Pancreas (tissue), 10 donors: Measurements from ENCODE around the gene PPP6C. TPM values are rescaled to one million over a fixed set of nuclear protein-coding genes. Genes with fewer than 3 reads are reported as not detected.
"Not testable (repeated sequence)": the region's sequence is repeated elsewhere in the genome, so short reads cannot be mapped to it uniquely, and the experiment has no call there.

Experiments used
- ATAC-seq, 4 donors: fragments of 200-7000 bp; cut with Tn5 transposase; one replicate each; pipeline versions ENCODE4 v1.8.0 to v1.9.1; 2020; ENCODE audit warnings: mild to moderate bottlenecking in 4 of 4, moderate library complexity in 4 of 4
- DNase-seq, 6 donors: peaks; one replicate each; pipeline ENCODE4 v3.0.0-alpha.2; 2020
- FAIRE-seq: peaks from 2 replicates; lab custom pipeline; 2012; peaks lifted over from hg19 to GRCh38; lab: Jason Lieb, UNC
- H3K27ac ChIP-seq, 4 donors: fragments of 200-600 bp; sonication (generic); 1 replicate in 3 of 4; 2 replicates in 1 of 4; pipeline versions ENCODE4 v1.5.0 to v1.8.0; 2020
- H3K27me3 ChIP-seq, 4 donors: fragments of 200-600 bp; one replicate each; pipeline ENCODE4 v1.8.0; 2021
- H3K36me3 ChIP-seq, 3 donors: fragments of 200-600 bp; sonication (generic) in 1 of 3; one replicate each; pipeline versions ENCODE4 v1.5.0 to v1.8.0; 2020 to 2021
- H3K4me1 ChIP-seq, 3 donors: fragments of 200-600 bp; one replicate each; pipeline ENCODE4 v1.8.0; 2021
- H3K4me3 ChIP-seq, 4 donors: fragments of 200-600 bp; sonication (generic) in 2 of 4; one replicate each; pipeline versions ENCODE4 v1.5.0 to v1.8.0; 2020 to 2021
- H3K9me3 ChIP-seq, 4 donors: fragments of 200-600 bp; one replicate each; pipeline ENCODE4 v1.8.0; 2021
- CTCF ChIP-seq, 4 donors: fragments of 200-600 bp; sonication (generic) in 3 of 4; IDR thresholded peaks; one replicate each; pipeline versions ENCODE4 v1.5.0 to v1.8.0; 2021; ENCODE audit warnings: antibody characterized with exemption in 4 of 4
- WGBS, 2 donors: extraction: QIAGEN DNeasy Blood & Tissue Kit; methylation state at CpG; one replicate each; pipeline ENCODE4 v1.1.7; 2013; 5-methylcytosine and 5-hydroxymethylcytosine counted together
- intact Hi-C, 3 donors: fragments of 100-400 bp; cut with DNase I; formaldehyde crosslinking; loops; one replicate each; pipeline versions ENCODE4 v1.11.1 to v1.14.2; 2022
- polyA plus RNA-seq, 2 donors: library from polyadenylated mRNA; stranded (reverse); fragments of 200-250 nt; gene quantifications; one replicate each; pipeline ENCODE4 v1.2.3, GENCODE V29; 2013
- total RNA-seq, 6 donors: library from RNA; stranded (reverse); fragmentation: NEBNext Ultra II Directional in 4 of 6; extraction: Animal tissue kit (Norgen Biotek cat#: 25700) in 4 of 6; gene quantifications; one replicate each; pipeline versions ENCODE4 v1.2.1 to v1.2.4, GENCODE V29; 2021 to 2023
- donor health status: healthy with polysubstance abuse.
- donor health status: DM: no; HTN: no; CAD: no; lungs with moderate emphysema.
- donor health status: DM: no; HTN: no; CAD: no.
- donor health status: control.
- donor health status: control.
- donor health status: Bipolar disorder and iron deficiency.
- donor health status: DM: yes; HTN: yes; CAD: no.
- donor health status: DM: no; HTN: no; CAD: no.
- donor health status: DM: no; HTN: no; CAD: no.
- donor health status: DM: yes; HTN: yes; CAD: no.

The PPP6C gene
- total and polyA plus RNA-seq, 8 donors, result 9.4 to 26.7 (median 21.9) TPM

- DNase-seq (no peak), ATAC-seq (no peak), FAIRE-seq (no peak)
- intact Hi-C loops, result loop anchor here in 1 of 3 donors (10.0 kb wide), 1 partner anchor 59 kb away; the partner anchor contains the start of gene PPP6C
- Histone ChIP-seq H3K27ac (no peak overlapping the region), H3K4me3 (no peak overlapping the region), H3K36me3 (no peaks in the 10 kb centered on the region), H3K27me3 (no peaks in the 10 kb centered on the region), H3K9me3 (no peaks in the 10 kb centered on the region), H3K4me1 (no peaks in the 10 kb centered on the region)
- 85 to 98% methylated on average over 7 of the region's 7 CpGs for WGBS, 2 donors
- TF ChIP-seq CTCF (IDR thresholded peaks at IDR 0.05), result no peak
Measured at GRCh38 chr9:125125523-125125922, 64.1 kb downstream of the PPP6C start.

- no peak for FAIRE-seq
- ATAC-seq, result no peak
- Histone ChIP-seq H3K36me3 (no peaks in the 10 kb centered on the region), H3K27me3 (no peaks in the 10 kb centered on the region), H3K27ac (no peak overlapping the region), H3K4me1 (no peaks in the 10 kb centered on the region), H3K4me3 (no peak overlapping the region), H3K9me3 (no peaks in the 10 kb centered on the region)
- intact Hi-C loops, result loop anchor here in 1 of 3 donors (10.0 kb wide), 1 partner anchor 64 kb away; the partner anchor contains the start of gene PPP6C
- no peak for TF ChIP-seq CTCF (IDR thresholded peaks at IDR 0.05)
- 85 to 87% methylated on average over 2 of the region's 2 CpGs for WGBS, 2 donors
- no peak for DNase-seq
Measured at GRCh38 chr9:125121146-125121545, 68.5 kb downstream of the PPP6C start.

- no peaks in the 10 kb centered on the region for H3K4me1 ChIP-seq
- FAIRE-seq (no peak), ATAC-seq (no peak), DNase-seq (no peak)
- no peaks in the 10 kb centered on the region for H3K27me3 ChIP-seq
- TF ChIP-seq CTCF (IDR thresholded peaks at IDR 0.05), result no peak
- H3K4me3 ChIP-seq, result no peak overlapping the region
- intact Hi-C loops, result loop anchor here in 1 of 3 donors (10.0 kb wide), 1 partner anchor 65 kb away; the partner anchor contains the start of gene PPP6C
- no peak overlapping the region for H3K27ac ChIP-seq
- H3K36me3 ChIP-seq, result no peaks in the 10 kb centered on the region
- WGBS, 2 donors, result 61 to 69% methylated on average over 4 of the region's 4 CpGs
- H3K9me3 ChIP-seq, result no peaks in the 10 kb centered on the region
Measured at GRCh38 chr9:125119643-125120286, 69.8 kb downstream of the PPP6C start.

- H3K27ac ChIP-seq, ATAC-seq, H3K4me3 ChIP-seq, H3K36me3 ChIP-seq, intact Hi-C loops, DNase-seq, H3K4me1 ChIP-seq, FAIRE-seq, H3K27me3 ChIP-seq, H3K9me3 ChIP-seq: not testable (repeated sequence)
- WGBS, 2 donors, result 84 to 94% methylated on average over 2 of the region's 2 CpGs
Measured at GRCh38 chr9:125118696-125119095, 70.9 kb downstream of the PPP6C start.

GRCh38 chr9:125114503-125114902 is 75.1 kb downstream of the PPP6C start:
- H3K4me3 ChIP-seq, FAIRE-seq, intact Hi-C loops, H3K9me3 ChIP-seq, H3K36me3 ChIP-seq, H3K27me3 ChIP-seq, H3K27ac ChIP-seq, H3K4me1 ChIP-seq, ATAC-seq, DNase-seq: not testable (repeated sequence)
- 75 to 97% methylated on average over 4 of the region's 4 CpGs for WGBS, 2 donors

GRCh38 chr9:125110464-125110863 is 79.1 kb downstream of the PPP6C start:
- no peaks in the 10 kb centered on the region for H3K36me3 ChIP-seq
- TF ChIP-seq CTCF (IDR thresholded peaks at IDR 0.05), result no peak
- no peak for FAIRE-seq
- H3K4me3 ChIP-seq, result no peak overlapping the region
- no peaks in the 10 kb centered on the region for H3K4me1 ChIP-seq
- H3K27me3 ChIP-seq, result no peaks in the 10 kb centered on the region
- no peak overlapping the region for H3K27ac ChIP-seq
- ATAC-seq, result no peak
- intact Hi-C loops, result no loop called here
- DNase-seq, result no peak
- whole genome bisulfite sequencing, 2 donors, result 94 to 100% methylated on average over 2 of the region's 2 CpGs
- no peaks in the 10 kb centered on the region for H3K9me3 ChIP-seq

GRCh38 chr9:125108541-125108940 is 81.1 kb downstream of the PPP6C start:
- ATAC-seq, H3K27me3 ChIP-seq, DNase-seq, intact Hi-C loops, H3K4me3 ChIP-seq, FAIRE-seq, H3K36me3 ChIP-seq, H3K4me1 ChIP-seq, H3K27ac ChIP-seq, H3K9me3 ChIP-seq: not testable (repeated sequence)
- WGBS, 2 donors, result 97 to 98% methylated on average over 14 to 28 of the region's 33 CpGs
